Right lobe of liver (tissue), 4 donors: ENCODE data around the gene EEF1AKMT1.

ENCODE experiments used
- CTCF ChIP-seq, 4 donors: fragments of 200-600 bp in 3 of 4; fragments of 450-650 bp in 1 of 4; IDR thresholded peaks; one replicate each; pipeline versions ENCODE4 v1.5.1 to v1.8.0; 2016 to 2022; ENCODE audit warnings: antibody characterized with exemption in 4 of 4, mild to moderate bottlenecking in 2 of 4
- POLR2A ChIP-seq: fragments of 450-650 bp; IDR thresholded peaks from one replicate; pipeline ENCODE4 v1.6.1; 2017; ENCODE audit warnings: antibody characterized with exemption, mild to moderate bottlenecking
- donor health status: DM: no; HTN: no; CAD: no.
- donor health status: DM: no; HTN: no; CAD: no.
- donor health status: DM: no; HTN: yes; CAD: no.

GRCh38 chr13:20709782-20710181, 64.0 kb downstream of the EEF1AKMT1 start:
- TF ChIP-seq CTCF (IDR thresholded peaks at IDR 0.05) (no peak), POLR2A (no peak)
